Measurements from ENCODE around the gene POLR2F. TPM values are rescaled to one million over a fixed set of nuclear protein-coding genes. Genes with fewer than 3 reads are reported as not detected.

The POLR2F gene
- polyA plus RNA-seq, 1 donor (not counting 4 experiments of a cell fraction or from before 2014, with no cell fraction given) = 119 TPM

- Histone ChIP-seq H2AFZ (ENCODE audit: control insufficient read depth, low read length) (no peak overlapping the region), H3K36me3 (ENCODE audit: control insufficient read depth in 2 of 2, extremely low read depth in 1 of 2, insufficient read depth in 2 of 2, low read length in 2 of 2) (peaks cover 53 to 64% of the 10 kb centered on the region in 2 experiments), H3K4me1 (ENCODE audit: control insufficient read depth, extremely low read depth, insufficient read depth, low read length) (peaks cover 38% of the 10 kb centered on the region), H4K20me1 (ENCODE audit: control insufficient read depth, extremely low read depth, insufficient read depth, low read length) (peaks cover 19% of the 10 kb centered on the region), H3K27ac (ENCODE audit: control insufficient read depth, insufficient read depth, low read length) (no peak overlapping the region), H3K9me3 (ENCODE audit: control insufficient read depth, low read depth, low read length) (no peaks in the 10 kb centered on the region), H3K9me1 (ENCODE audit: control insufficient read depth, extremely low read depth, insufficient read depth, low read length) (peaks cover 3% of the 10 kb centered on the region), H3K4me2 (ENCODE audit: control insufficient read depth, extremely low read depth, insufficient read depth, low read depth, low read length) (no peak overlapping the region), H3K79me2 (ENCODE audit: control insufficient read depth, insufficient read depth, low read length) (peaks cover 82% of the 10 kb centered on the region), H3K27me3 (ENCODE audit: control insufficient read depth, extremely low read depth, insufficient read depth, low read length) (no peaks in the 10 kb centered on the region), H3K4me3 (ENCODE audit: control insufficient read depth in 2 of 3, extremely low read depth in 1 of 3, insufficient read depth in 2 of 3, low read depth in 1 of 3, low read length in 3 of 3) (no peak overlapping the region), H3K9ac (ENCODE audit: control insufficient read depth, extremely low read depth, insufficient read depth, low read length) (no peak overlapping the region)
- FAIRE-seq = no peak
- dilution Hi-C loops (cut with MboI; ENCODE audit: extremely low pct_ligation_motif_present, low sequenced_read_pairs) = no loop called here
- no peak for TF ChIP-seq EZH2 (IDR thresholded peaks at IDR 0.05; ENCODE audit: low read length)
- no peak for TF ChIP-seq CTCF (optimal IDR thresholded peaks at IDR 0.05 in 1 of 3, IDR thresholded peaks at IDR 0.05 in 1 of 3, conservative IDR thresholded peaks at IDR 0.05 in 1 of 3; ENCODE audit: extremely low read depth in 1 of 3, insufficient read depth in 2 of 3, low read length in 3 of 3)
- DNase-seq (ENCODE audit: low read depth, low spot score) = no peak
These were observed 41.3 kb upstream of the POLR2F start for GRCh38 chr22:37912171-37912570.

GRCh38 chr22:37913233-37913721 lies 40.2 kb upstream of the POLR2F start:
- TF ChIP-seq EZH2 (IDR thresholded peaks at IDR 0.05; ENCODE audit: low read length) = no peak
- no peak for TF ChIP-seq CTCF (optimal IDR thresholded peaks at IDR 0.05 in 1 of 3, IDR thresholded peaks at IDR 0.05 in 1 of 3, conservative IDR thresholded peaks at IDR 0.05 in 1 of 3; ENCODE audit: extremely low read depth in 1 of 3, insufficient read depth in 2 of 3, low read length in 3 of 3)
- peaks cover 61 to 66% of the 10 kb centered on the region in 2 experiments for H3K36me3 ChIP-seq (ENCODE audit: control insufficient read depth in 2 of 2, extremely low read depth in 1 of 2, insufficient read depth in 2 of 2, low read length in 2 of 2)
- H3K9ac ChIP-seq (ENCODE audit: control insufficient read depth, extremely low read depth, insufficient read depth, low read length) = no peak overlapping the region
- dilution Hi-C loops (cut with MboI; ENCODE audit: extremely low pct_ligation_motif_present, low sequenced_read_pairs) = no loop called here
- H4K20me1 ChIP-seq (ENCODE audit: control insufficient read depth, extremely low read depth, insufficient read depth, low read length) = peaks cover 21% of the 10 kb centered on the region
- no peak for DNase-seq (ENCODE audit: low read depth, low spot score)
- no peaks in the 10 kb centered on the region for H3K9me3 ChIP-seq (ENCODE audit: control insufficient read depth, low read depth, low read length)
- H3K27me3 ChIP-seq (ENCODE audit: control insufficient read depth, extremely low read depth, insufficient read depth, low read length) = no peaks in the 10 kb centered on the region
- H3K9me1 ChIP-seq (ENCODE audit: control insufficient read depth, extremely low read depth, insufficient read depth, low read length) = peaks cover 3% of the 10 kb centered on the region
- H3K4me2 ChIP-seq (ENCODE audit: control insufficient read depth, extremely low read depth, insufficient read depth, low read depth, low read length) = no peak overlapping the region
- peaks cover 82% of the 10 kb centered on the region for H3K79me2 ChIP-seq (ENCODE audit: control insufficient read depth, insufficient read depth, low read length)
- H3K4me3 ChIP-seq (ENCODE audit: control insufficient read depth in 2 of 3, extremely low read depth in 1 of 3, insufficient read depth in 2 of 3, low read depth in 1 of 3, low read length in 3 of 3) = no peak overlapping the region
- H3K4me1 ChIP-seq (ENCODE audit: control insufficient read depth, extremely low read depth, insufficient read depth, low read length) = peaks cover 29% of the 10 kb centered on the region
- no peak overlapping the region for H2AFZ ChIP-seq (ENCODE audit: control insufficient read depth, low read length)
- no peak for FAIRE-seq
- H3K27ac ChIP-seq (ENCODE audit: control insufficient read depth, insufficient read depth, low read length) = no peak overlapping the region

All from keratinocyte (primary cell).